ENCODE measurements around the gene CMIP. TPM values are rescaled to one million over a fixed set of nuclear protein-coding genes. Genes with fewer than 3 reads are reported as not detected.

CMIP gene
- total RNA-seq, 4 donors from 2014 or later: 63.9 to 89.9 (median 70.0) TPM

DNA sequence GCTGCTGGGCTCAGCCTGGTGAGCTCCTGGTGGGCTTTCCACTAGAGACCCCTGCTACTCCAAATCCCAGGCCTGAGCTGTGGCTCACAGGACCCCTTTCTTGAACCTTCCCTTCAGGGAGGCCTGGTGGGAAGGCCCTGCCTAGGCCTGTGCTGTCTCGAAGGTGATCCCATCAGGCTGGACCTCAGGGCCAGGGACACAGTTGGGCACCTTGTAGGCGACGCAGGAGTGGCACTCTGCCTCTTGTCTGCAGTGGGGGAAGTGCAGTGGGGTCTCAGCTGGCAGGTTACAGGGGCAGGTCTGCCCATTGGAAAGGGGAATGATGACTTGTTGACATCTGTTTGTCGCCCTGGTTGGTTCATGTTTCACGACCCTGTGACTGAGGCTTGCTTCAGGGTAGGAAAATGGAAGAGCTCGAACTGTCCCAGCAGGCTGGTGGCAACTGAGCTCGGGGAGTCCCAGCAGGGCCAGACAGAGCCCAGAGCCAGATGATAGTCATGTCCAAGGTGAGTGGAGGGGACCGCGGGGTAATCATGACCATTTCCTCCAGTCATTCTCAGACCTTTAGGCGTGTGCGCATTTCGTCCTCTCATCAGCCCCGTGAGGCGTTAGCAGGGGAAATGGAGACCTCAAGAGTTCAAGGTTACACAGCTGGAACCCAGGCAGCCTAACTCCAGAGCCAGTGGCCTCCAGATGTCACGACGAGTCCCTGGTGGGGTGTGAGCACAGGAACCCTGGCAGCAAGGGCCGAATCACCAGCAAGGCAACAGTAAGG is 11.3 kb downstream of the CMIP start:
- H3K9me3 ChIP-seq: no peaks in the 10 kb centered on the region
- no peak overlapping the region for H3K27ac ChIP-seq
- H3K36me3 ChIP-seq: peaks cover 6% of the 10 kb centered on the region
- peaks cover 56% of the 10 kb centered on the region for H3K4me1 ChIP-seq
- no peak for DNase-seq (ENCODE audit: low spot score in 2 of 2)
- H3K27me3 ChIP-seq: no peaks in the 10 kb centered on the region
- no peak overlapping the region for H3K4me3 ChIP-seq
- 88% methylated on average over 11 of the region's 17 CpGs for WGBS
- TF ChIP-seq EP300 (IDR thresholded peaks at IDR 0.05): no peak
- TF ChIP-seq POLR2A (IDR thresholded peaks at IDR 0.05): no peak
- TF ChIP-seq CTCF (IDR thresholded peaks at IDR 0.05): no peak
- TF ChIP-seq POLR2AphosphoS5 (IDR thresholded peaks at IDR 0.05): no peak

- Histone ChIP-seq H3K27ac (no peak overlapping the region), H3K4me3 (no peak overlapping the region), H3K4me1 (peaks cover 54% of the 10 kb centered on the region), H3K27me3 (no peaks in the 10 kb centered on the region), H3K9me3 (no peaks in the 10 kb centered on the region), H3K36me3 (peaks cover 6% of the 10 kb centered on the region)
- no peak for DNase-seq (ENCODE audit: low spot score in 2 of 2)
- no peak for TF ChIP-seq CTCF (IDR thresholded peaks at IDR 0.05)
- no peak for TF ChIP-seq POLR2A (IDR thresholded peaks at IDR 0.05)
- TF ChIP-seq EP300 (IDR thresholded peaks at IDR 0.05): no peak
- no peak for TF ChIP-seq POLR2AphosphoS5 (IDR thresholded peaks at IDR 0.05)
- 87% methylated on average over 17 of the region's 23 CpGs for WGBS
Measured at GRCh38 chr16:81456523-81457325, 12.1 kb downstream of the CMIP start.

DNA sequence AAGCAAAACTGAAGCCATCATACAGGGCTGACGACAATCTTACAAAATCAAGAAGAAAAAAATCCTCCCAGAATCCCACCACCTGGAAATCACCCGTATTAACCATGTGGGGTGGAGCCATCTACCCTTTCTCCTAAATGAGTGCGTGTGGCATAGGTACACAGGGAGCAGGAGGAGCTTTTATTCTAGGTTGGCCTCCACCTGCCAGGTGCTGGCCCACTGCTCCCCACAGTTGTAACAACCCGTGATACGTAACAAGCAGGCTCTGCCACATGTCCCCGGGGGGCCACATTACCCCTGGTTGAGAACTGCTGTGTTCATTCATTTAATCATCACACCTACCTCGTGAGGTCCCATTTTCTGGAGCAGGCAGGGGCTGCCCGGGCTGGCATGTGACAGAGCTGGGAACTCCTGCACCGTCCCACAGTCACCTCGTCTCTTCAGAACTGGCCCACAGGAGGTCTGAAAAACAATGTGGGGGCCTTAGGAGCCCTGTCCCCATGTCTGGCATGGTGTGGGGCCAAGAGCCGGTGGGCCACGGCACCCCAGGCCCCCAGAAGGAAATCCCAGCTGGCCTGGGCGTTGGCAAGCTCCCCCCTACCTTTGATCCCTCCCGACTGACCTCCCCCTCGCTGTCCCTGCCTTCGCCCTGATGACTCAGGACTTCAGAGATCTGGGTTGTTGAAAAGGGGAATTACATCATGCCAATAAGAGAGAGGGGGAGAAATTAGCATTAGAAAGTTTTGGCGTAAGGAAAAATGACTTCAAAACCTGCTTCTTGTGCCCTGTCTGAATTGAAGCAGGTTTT is 12.9 kb downstream of the CMIP start:
- no peaks in the 10 kb centered on the region for H3K9me3 ChIP-seq
- no peaks in the 10 kb centered on the region for H3K27me3 ChIP-seq
- DNase-seq (ENCODE audit: low spot score in 2 of 2): no peak
- no peak overlapping the region for H3K4me3 ChIP-seq
- peaks cover 6% of the 10 kb centered on the region for H3K36me3 ChIP-seq
- no peak overlapping the region for H3K27ac ChIP-seq
- TF ChIP-seq EP300 (IDR thresholded peaks at IDR 0.05) (no peak), POLR2A (IDR thresholded peaks at IDR 0.05) (no peak), CTCF (IDR thresholded peaks at IDR 0.05) (no peak), POLR2AphosphoS5 (IDR thresholded peaks at IDR 0.05) (no peak)
- WGBS: 47% methylated on average over 12 of the region's 17 CpGs
- peaks cover 54% of the 10 kb centered on the region for H3K4me1 ChIP-seq

DNA sequence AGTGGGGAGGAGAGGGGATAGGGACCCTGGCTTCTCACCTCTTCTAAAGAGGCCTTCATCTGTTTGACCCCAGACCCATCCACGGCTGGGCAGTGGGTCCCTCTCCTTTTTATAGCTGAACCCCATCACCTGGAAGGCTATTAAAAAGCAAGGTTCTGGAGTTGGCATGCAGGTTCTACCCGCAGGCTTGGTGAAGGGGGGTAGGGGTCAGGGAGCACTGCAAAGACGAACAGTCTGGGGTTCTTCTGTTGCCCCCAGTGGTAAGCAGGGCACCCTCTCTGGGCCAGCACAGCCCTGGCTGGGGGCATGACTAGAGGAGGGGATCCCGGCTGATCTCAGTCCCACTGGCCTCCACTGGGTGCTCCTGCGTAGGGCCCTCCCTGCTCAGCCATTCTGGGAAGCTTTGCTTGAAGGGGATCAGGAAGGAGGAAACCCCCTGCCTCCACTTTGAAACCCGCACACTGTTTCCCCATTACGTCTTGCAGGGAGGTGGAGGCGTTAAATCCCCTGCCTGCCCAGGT is 13.6 kb downstream of the CMIP start:
- peaks cover 6% of the 10 kb centered on the region for H3K36me3 ChIP-seq
- no peaks in the 10 kb centered on the region for H3K27me3 ChIP-seq
- H3K4me3 ChIP-seq: no peak overlapping the region
- H3K27ac ChIP-seq: no peak overlapping the region
- no peak for DNase-seq (ENCODE audit: low spot score in 2 of 2)
- WGBS: 90% methylated on average over 4 of the region's 8 CpGs
- peaks cover 47% of the 10 kb centered on the region for H3K4me1 ChIP-seq
- H3K9me3 ChIP-seq: no peaks in the 10 kb centered on the region
- no peak for TF ChIP-seq POLR2AphosphoS5 (IDR thresholded peaks at IDR 0.05)

- H3K27ac ChIP-seq: no peak overlapping the region
- H3K27me3 ChIP-seq: no peaks in the 10 kb centered on the region
- H3K4me1 ChIP-seq: peaks cover 39% of the 10 kb centered on the region
- no peaks in the 10 kb centered on the region for H3K9me3 ChIP-seq
- H3K4me3 ChIP-seq: no peak overlapping the region
- no peak for DNase-seq (ENCODE audit: low spot score in 2 of 2)
- H3K36me3 ChIP-seq: peaks cover 10% of the 10 kb centered on the region
- TF ChIP-seq POLR2A (IDR thresholded peaks at IDR 0.05) (no peak), CTCF (IDR thresholded peaks at IDR 0.05) (no peak), EP300 (IDR thresholded peaks at IDR 0.05) (no peak), POLR2AphosphoS5 (IDR thresholded peaks at IDR 0.05) (no peak)
- WGBS: 90% methylated on average over 19 of the region's 19 CpGs
Measured at GRCh38 chr16:81458827-81459598, 14.4 kb downstream of the CMIP start.
